ENCODE measurements around the gene RAI1.
"Not testable (repeated sequence)": the region's sequence is repeated elsewhere in the genome, so short reads cannot be mapped to it uniquely, and the experiment has no call there.

The RAI1 gene

DNA sequence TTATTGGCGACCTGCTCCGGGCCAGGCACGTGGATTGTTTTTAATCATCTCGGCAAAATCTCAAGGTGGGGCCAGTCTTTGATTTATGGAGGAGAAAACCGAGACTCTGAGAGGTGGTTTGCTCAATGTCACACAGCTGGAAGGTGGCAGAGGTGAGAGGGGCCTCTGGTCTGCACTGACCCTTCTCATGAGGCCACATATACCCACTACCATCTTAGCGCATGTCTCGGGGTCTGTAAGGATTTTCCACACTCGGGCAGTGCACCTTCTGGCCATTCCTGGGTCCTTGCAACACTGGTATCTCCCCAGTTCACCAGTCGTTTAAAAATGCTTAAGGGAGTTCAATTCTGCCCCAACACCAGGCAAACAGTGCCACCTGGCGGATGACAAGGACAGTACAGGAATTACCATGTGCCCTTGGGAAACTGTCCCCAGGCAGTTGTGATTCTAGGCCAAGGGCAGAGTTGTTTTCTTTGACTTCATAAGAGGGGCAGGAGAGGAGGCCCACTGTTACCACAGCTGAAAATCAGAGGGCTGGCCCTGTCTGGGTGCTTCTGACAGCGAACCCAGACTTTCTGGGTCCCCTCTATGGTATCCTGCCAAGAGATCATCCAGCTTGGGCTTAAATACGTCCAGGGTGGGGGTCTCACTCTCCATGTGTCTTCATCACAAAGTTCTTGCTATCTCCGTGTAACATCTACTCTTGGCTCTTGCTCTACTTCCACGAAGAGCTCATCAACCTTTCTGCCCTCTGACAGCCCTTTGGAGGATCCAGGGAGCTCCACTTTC, 39.4 kb upstream of the RAI1 start:
- H3K4me3 ChIP-seq (replicated peaks in 1 of 2; ENCODE audit: low read depth in 2 of 2, low read length in 2 of 2), result no peak overlapping the region
- TF ChIP-seq CTCF (IDR thresholded peaks at IDR 0.05; ENCODE audit: low read depth, low read length), result peak; percentile 88
- DNase-seq (ENCODE audit: low read depth in 2 of 2), result peak; percentile 86 to 87

GRCh38 chr17:17645148-17645547, 36.1 kb upstream of the RAI1 start:
- H3K4me3 ChIP-seq (replicated peaks in 1 of 2; ENCODE audit: low read depth in 2 of 2, low read length in 2 of 2), result not testable (repeated sequence)

DNA sequence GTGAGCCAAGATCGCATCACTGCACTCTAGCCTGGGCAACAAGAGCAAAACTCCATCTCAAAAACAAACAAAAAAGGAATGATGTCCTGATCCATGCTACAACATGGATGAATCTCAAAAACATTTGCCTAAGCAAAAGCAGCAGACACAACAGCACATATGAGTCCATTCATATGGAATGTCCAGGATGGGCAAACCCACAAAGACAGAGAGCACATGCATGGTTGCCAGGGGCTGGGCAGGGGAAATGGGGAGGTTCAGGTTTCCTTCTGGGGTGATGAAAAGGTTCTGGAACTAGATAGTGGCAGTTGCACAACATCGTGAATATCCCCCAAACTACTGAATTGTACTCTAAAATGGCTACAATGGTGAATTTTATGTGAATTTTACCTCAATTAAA, 35.3 kb upstream of the RAI1 start:
- H3K4me3 ChIP-seq (replicated peaks in 1 of 2; ENCODE audit: low read depth in 2 of 2, low read length in 2 of 2), result no peak overlapping the region
- no peak for TF ChIP-seq CTCF (IDR thresholded peaks at IDR 0.05; ENCODE audit: low read depth, low read length)
- DNase-seq (ENCODE audit: low read depth in 2 of 2), result peak; percentile 24 to 64

More at GRCh38 chr17:17645148-17645547, 36.1 kb upstream of the RAI1 start:
- DNase-seq (ENCODE audit: low read depth in 2 of 2), result not testable (repeated sequence)

DNA sequence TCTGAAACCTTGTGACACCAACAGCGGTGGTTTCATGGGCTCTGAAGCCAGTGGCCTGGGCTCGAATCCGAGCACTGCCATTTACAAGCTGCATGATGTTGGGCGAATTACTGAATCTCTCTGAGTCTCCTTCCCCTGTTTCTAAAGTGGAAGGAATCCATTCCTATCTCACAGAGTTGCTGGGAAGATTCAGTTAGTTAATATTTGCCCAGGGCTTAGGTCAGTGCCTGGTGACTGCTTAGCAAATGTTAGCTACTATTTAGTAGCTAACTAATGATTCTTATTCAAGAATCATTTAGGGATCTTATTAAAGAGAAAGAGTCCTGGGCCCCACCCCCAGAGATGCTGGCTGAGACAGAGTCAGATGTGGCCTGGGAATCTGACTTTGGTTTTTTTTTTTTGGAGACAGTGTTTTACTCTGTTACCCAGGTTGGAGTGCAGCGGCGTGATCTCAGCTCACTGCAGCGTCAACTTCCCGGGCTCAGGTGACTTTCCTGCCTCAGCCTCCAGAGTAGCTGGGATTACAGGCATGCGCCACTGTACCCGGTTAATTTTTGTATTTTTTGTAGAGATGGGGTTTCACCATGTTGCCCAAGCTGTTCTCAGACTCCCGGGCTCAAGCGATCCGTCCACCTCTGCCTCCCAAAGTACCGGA, 33.6 kb upstream of the RAI1 start:
- H3K4me3 ChIP-seq (replicated peaks in 1 of 2; ENCODE audit: low read depth in 2 of 2, low read length in 2 of 2), result no peak overlapping the region
- no peak for TF ChIP-seq CTCF (IDR thresholded peaks at IDR 0.05; ENCODE audit: low read depth, low read length)
- DNase-seq (ENCODE audit: low read depth in 2 of 2), result no peak

- H3K4me3 ChIP-seq (replicated peaks in 1 of 2; ENCODE audit: low read depth in 2 of 2, low read length in 2 of 2), result no peak overlapping the region
- no peak for TF ChIP-seq CTCF (IDR thresholded peaks at IDR 0.05; ENCODE audit: low read depth, low read length)
- peak; percentile 10 to 62 for DNase-seq (ENCODE audit: low read depth in 2 of 2)
These were observed 32.5 kb upstream of the RAI1 start for GRCh38 chr17:17648762-17649161.

- no peak overlapping the region for H3K4me3 ChIP-seq (replicated peaks in 1 of 2; ENCODE audit: low read depth in 2 of 2, low read length in 2 of 2)
- no peak for DNase-seq (ENCODE audit: low read depth in 2 of 2)
- TF ChIP-seq CTCF (IDR thresholded peaks at IDR 0.05; ENCODE audit: low read depth, low read length), result no peak
These were observed 30.3 kb upstream of the RAI1 start for GRCh38 chr17:17650959-17651358.

- no peak overlapping the region for H3K4me3 ChIP-seq (replicated peaks in 1 of 2; ENCODE audit: low read depth in 2 of 2, low read length in 2 of 2)
- DNase-seq (ENCODE audit: low read depth in 2 of 2), result no peak
- no peak for TF ChIP-seq CTCF (IDR thresholded peaks at IDR 0.05; ENCODE audit: low read depth, low read length)
These were observed 27.9 kb upstream of the RAI1 start for GRCh38 chr17:17653343-17653742.
